Adrenal gland (tissue), 12 donors: ENCODE measurements around the gene CETN1. TPM values are rescaled to one million over a fixed set of nuclear protein-coding genes. Genes with fewer than 3 reads are reported as not detected.

Experiments
- DNase-seq, 7 donors: peaks; one replicate each; pipeline ENCODE4 v3.0.0-alpha.2; 2019 to 2020
- H3K27ac ChIP-seq, 5 donors: fragments of 200-600 bp; sonication (generic) in 4 of 5; 1 replicate in 3 of 5; 2 replicates in 2 of 5; pipeline versions ENCODE4 v1.5.1 to v1.8.0; 2016 to 2020; ENCODE audit warnings: mild to moderate bottlenecking in 1 of 5
- H3K27me3 ChIP-seq: fragments of 200-600 bp; 2 replicates; pipeline ENCODE4 v1.8.0; 2021
- H3K36me3 ChIP-seq, 2 donors: fragments of 200-600 bp; replicated peaks in 1 of 2; 1 replicate in 1 of 2; 2 replicates in 1 of 2; pipeline versions ENCODE4 v1.5.1 to v1.8.0; 2018 to 2022
- H3K4me1 ChIP-seq, 2 donors: fragments of 200-600 bp; replicated peaks in 1 of 2; 1 replicate in 1 of 2; 2 replicates in 1 of 2; pipeline versions ENCODE4 v1.5.1 to v1.8.0; 2018 to 2021
- H3K4me3 ChIP-seq, 4 donors: fragments of 200-600 bp; sonication (generic) in 3 of 4; one replicate each; pipeline ENCODE4 v1.5.1; 2016 to 2018
- H3K9me3 ChIP-seq, 3 donors: fragments of 200-600 bp; sonication (generic) in 1 of 3; replicated peaks in 1 of 3; 1 replicate in 2 of 3; 2 replicates in 1 of 3; pipeline versions ENCODE4 v1.5.1 to v1.8.0; 2016 to 2021
- CTCF ChIP-seq, 6 experiments: fragments of 450-650 bp in 4 of 6; fragments of 200-600 bp in 2 of 6; sonication (generic) in 1 of 6; IDR thresholded peaks; 1 replicate in 5 of 6; 2 replicates in 1 of 6; pipeline versions ENCODE4 v1.5.1 to v1.8.0; 2016 to 2021; ENCODE audit warnings: antibody characterized with exemption in 6 of 6, mild to moderate bottlenecking in 2 of 6, moderate library complexity in 1 of 6
- POLR2A ChIP-seq, 2 donors: fragments of 450-650 bp; IDR thresholded peaks; one replicate each; pipeline ENCODE4 v1.6.1; 2017; ENCODE audit warnings: antibody characterized with exemption in 2 of 2, mild to moderate bottlenecking in 2 of 2, moderate library complexity in 1 of 2
- WGBS, 4 donors: extraction: QIAGEN DNeasy Blood & Tissue Kit in 2 of 4; methylation state at CpG; one replicate each; pipeline versions ENCODE4 v1.1.5 to v1.1.7; 2013 to 2017; 5-methylcytosine and 5-hydroxymethylcytosine counted together
- intact Hi-C, 2 donors: fragments of 100-400 bp; cut with DNase I; formaldehyde crosslinking; loops; one replicate each; pipeline versions ENCODE4 v1.14.1 to v1.15.0; 2022 to 2023
- polyA plus RNA-seq, 3 donors: library from polyadenylated mRNA; stranded (reverse); fragments of 200-250 nt in 2 of 3; fragments of 350-450 nt in 1 of 3; fragmentation: Illumina TruSeq in 1 of 3; extraction: RNeasy Lipid Tissue Mini Kit (QIAGEN cat#74804) in 1 of 3; gene quantifications; one replicate each; pipeline ENCODE4 v1.2.3, GENCODE V29; 2013 to 2014
- total RNA-seq, 9 donors: library from RNA; depleted of rRNA in 4 of 9; stranded (reverse); fragments of >200 nt in 4 of 9; fragments of 120-200 nt in 1 of 9; fragmentation: NEBNext Ultra II Directional in 1 of 9; extraction: Animal tissue kit (Norgen Biotek cat#: 25700) in 1 of 9; gene quantifications; one replicate each; pipeline versions ENCODE4 v1.1.0 to v1.2.4, GENCODE V29; 2013 to 2023
- donor health status: healthy with polysubstance abuse.
- donor health status: Bipolar disorder and iron deficiency.
- donor health status: DM: yes; HTN: yes; CAD: no.
- donor health status: DM: no; HTN: no; CAD: no.
- donor health status: DM: no; HTN: no; CAD: no.
- donor health status: DM: yes; HTN: yes; CAD: no.

The CETN1 gene
- total and polyA plus RNA-seq, 12 donors, result not detected

DNA sequence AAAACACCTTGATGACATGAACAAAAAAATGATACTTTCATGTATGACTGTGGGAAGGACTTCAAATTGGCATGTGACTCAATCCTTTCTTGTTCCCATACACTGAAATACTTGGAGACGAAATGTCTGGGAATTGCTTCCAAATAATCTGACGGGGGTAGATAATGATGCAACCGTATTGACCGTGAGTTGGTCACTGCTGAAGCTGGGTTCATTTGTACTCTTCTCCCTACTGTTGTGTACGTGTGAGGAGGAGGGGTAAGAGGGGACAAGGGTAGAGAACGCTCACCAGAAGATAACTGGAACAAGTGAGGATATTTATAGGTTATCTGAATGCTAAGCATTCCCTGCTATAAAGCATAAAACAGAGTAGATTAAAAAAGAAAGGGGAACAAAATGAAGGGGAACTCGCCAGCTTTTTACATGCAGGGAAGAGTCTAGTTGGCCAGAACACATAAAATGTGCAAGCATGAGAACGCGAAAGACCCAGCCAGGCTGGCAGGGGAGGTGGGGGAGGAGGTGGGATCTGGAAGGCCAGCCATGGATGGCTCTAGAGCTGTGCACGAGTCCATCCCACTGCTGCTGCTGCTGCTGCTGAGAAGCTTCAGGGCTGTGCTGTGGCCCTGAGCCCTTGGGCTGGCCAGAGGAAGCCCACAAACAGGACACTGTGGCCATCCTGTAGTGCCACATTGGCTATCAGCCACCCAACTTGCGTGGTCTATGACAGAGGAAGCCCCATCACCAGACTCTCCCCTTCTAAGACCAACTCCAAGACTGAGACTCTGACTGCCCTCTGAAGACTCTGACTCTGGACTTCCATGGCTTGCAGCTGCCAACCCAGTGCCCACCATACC lies 15.2 kb upstream of the CETN1 start:
- Histone ChIP-seq H3K36me3 (no peaks in the 10 kb centered on the region), H3K27me3 (no peaks in the 10 kb centered on the region), H3K4me3 (no peak overlapping the region), H3K4me1 (no peaks in the 10 kb centered on the region), H3K9me3 (no peaks in the 10 kb centered on the region), H3K27ac (no peak overlapping the region)
- WGBS, 4 donors, result 45 to 65% (median 57%) methylated on average over 10 to 11 of the region's 11 CpGs
- peak in 1 of 7 donors; percentile 3 for DNase-seq
- intact Hi-C loops, result no loop called here
- TF ChIP-seq POLR2A (IDR thresholded peaks at IDR 0.05), result no peak
- no peak for TF ChIP-seq CTCF (IDR thresholded peaks at IDR 0.05)

DNA sequence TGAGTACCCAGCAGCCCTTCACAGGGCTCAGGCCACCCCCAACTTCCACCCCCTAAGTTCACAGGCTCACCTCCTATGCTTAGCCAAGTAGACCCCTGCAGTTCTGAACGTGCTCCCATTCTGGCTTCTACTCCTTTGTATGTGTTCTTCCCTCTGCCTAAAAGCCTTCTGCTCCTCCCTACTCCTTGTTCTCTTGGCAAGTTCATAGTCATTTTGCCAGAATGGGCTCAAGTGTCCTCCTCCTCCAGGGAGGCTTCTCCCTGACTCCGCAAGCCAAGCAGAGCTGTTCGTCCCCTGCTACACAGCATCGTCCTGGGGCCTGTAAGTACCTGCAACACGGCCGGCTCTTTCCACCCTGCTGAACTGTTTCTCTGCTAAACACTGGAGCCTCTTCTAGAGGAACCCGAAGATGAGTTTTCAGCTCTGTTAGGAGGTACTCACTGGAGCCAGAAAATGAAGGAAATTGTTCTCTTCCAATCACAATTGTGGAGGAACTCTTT lies 14.6 kb upstream of the CETN1 start:
- no peaks in the 10 kb centered on the region for H3K4me1 ChIP-seq
- 79 to 86% (median 83%) methylated on average over 7 of the region's 7 CpGs for WGBS, 4 donors
- intact Hi-C loops, result no loop called here

GRCh38 chr18:567122-567521 lies 13.1 kb upstream of the CETN1 start:
- no peak for DNase-seq
- intact Hi-C loops, result no loop called here
- WGBS, 4 donors, result 67 to 81% (median 72%) methylated on average over 3 of the region's 3 CpGs

More for the DNA sequence above, 14.6 kb upstream of the CETN1 start:
- Histone ChIP-seq H3K27me3 (no peaks in the 10 kb centered on the region), H3K4me3 (no peak overlapping the region), H3K27ac (no peak overlapping the region), H3K36me3 (no peaks in the 10 kb centered on the region), H3K9me3 (no peaks in the 10 kb centered on the region)
- DNase-seq, result no peak
- no peak for TF ChIP-seq CTCF (IDR thresholded peaks at IDR 0.05)
- no peak for TF ChIP-seq POLR2A (IDR thresholded peaks at IDR 0.05)

DNA sequence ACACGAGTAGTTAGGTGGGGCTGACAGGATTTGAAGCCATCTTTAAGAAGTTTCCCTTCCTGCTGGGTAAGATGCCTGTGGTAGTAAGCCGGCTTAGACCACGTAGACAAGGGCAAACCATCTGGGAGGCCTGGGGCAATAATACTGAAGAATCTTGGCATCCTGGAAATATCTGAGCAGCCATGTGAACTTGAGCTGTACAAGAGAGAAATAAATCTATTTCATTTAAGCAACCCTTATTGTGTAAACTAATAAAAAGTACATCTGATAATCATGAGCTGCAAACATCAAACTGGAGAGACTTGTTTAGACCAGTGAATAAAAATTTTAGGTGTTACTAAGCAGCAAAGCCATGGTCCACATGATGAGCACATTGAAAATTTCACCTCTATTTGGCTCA lies 11.4 kb upstream of the CETN1 start:
- no peak overlapping the region for H3K4me3 ChIP-seq
- H3K27me3 ChIP-seq, result no peaks in the 10 kb centered on the region
- H3K4me1 ChIP-seq, result no peaks in the 10 kb centered on the region
- DNase-seq, result no peak
- H3K9me3 ChIP-seq, result no peaks in the 10 kb centered on the region
- intact Hi-C loops, result no loop called here
- H3K27ac ChIP-seq, result no peak overlapping the region
- H3K36me3 ChIP-seq, result no peaks in the 10 kb centered on the region
- WGBS, 4 donors, result 60 to 78% (median 73%) methylated on average over 3 of the region's 3 CpGs
- no peak for TF ChIP-seq POLR2A (IDR thresholded peaks at IDR 0.05)
- no peak for TF ChIP-seq CTCF (IDR thresholded peaks at IDR 0.05)

More at GRCh38 chr18:567122-567521, 13.1 kb upstream of the CETN1 start:
- Histone ChIP-seq H3K9me3 (no peaks in the 10 kb centered on the region), H3K4me3 (no peak overlapping the region), H3K4me1 (no peaks in the 10 kb centered on the region), H3K27me3 (no peaks in the 10 kb centered on the region), H3K36me3 (no peaks in the 10 kb centered on the region), H3K27ac (no peak overlapping the region)
- TF ChIP-seq CTCF (IDR thresholded peaks at IDR 0.05) (no peak), POLR2A (IDR thresholded peaks at IDR 0.05) (no peak)
